GM21723 (cell line): ENCODE measurements around the gene CRYBG2.

Experiments used
- ATAC-seq: cut with Tn5 transposase; IDR thresholded peaks from one replicate; pipeline ENCODE4 v1.9.1; 2021; ENCODE audit warnings: mild to moderate bottlenecking, moderate library complexity; ENCODE audit not compliant: unreplicated experiment

Gene CRYBG2

DNA sequence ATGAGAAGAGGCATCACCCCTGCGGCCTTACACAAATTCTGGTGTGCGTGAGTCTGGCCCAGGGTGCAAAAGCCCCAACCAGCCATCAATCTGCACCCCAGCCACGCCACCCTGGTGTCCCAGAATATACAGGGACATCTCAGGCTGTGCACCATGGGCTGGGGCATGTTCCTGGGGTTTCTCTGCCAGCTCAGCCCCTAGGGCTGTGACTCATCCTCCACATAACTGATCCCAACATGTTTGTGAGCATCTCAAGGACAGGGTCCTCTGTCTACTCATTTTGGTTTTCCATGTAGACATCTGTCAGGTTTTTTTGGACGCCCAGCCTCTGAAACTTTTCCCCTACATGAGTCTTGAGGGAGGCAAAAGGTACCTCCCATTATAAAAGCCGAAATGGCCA, 18.1 kb upstream of the CRYBG2 start:
- no peak for ATAC-seq

DNA sequence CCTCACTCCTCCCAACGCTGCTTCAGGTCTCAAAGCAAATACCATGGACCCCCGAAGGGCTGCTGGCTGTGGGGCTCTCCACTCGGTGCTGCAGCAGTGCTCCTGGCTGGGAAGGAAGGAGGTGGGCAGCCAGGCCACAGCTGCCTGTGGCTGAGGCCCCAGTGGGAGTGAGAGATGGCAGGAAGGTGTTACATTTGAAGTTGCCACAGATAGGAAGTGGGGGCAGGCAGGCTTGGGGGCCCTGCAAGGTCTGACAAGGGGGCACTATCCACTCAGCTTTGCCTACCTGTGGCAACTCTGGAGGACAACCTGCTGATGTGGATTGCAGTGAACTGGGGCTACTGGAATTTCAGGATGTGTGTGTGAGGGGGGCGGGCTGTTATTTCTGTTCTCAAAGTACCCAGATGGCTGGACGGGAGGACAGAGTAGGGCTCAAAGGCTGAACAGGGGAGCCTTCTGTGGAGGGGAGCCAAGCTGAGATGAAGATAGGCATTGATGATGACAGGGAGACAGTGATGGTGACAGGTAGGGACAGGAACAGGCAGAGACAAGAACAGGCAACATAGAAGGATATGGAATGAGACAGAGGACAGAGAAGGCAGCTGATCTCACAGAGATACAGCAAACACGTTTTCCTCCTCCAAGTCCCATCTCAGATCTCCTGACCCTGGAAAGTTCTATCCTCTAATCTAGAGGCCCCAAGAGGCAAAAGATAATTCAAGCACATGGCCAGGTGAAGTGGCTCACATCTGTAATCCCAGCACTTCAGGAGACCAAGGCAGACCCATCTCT, 16.9 kb upstream of the CRYBG2 start:
- ATAC-seq = no peak

DNA sequence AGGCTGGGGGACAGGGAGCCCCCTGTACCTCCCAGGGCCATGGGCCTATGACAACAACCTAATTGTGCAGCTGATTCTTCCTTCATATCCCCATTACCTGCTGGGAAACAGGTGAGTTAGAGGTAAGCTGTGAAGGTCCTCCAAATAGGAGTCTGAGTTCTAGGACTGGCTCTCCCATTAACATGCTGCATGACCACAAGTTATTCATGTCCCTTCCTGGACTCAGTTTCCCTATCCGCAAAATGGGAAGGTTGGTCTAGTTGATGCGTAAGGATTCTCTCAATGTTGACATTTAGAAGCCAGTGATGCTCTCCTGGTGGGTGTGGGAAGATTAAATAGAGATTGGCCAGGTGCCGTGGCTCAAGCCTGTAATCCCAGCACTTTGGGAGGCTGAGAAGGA, 14.6 kb upstream of the CRYBG2 start:
- ATAC-seq = no peak

DNA sequence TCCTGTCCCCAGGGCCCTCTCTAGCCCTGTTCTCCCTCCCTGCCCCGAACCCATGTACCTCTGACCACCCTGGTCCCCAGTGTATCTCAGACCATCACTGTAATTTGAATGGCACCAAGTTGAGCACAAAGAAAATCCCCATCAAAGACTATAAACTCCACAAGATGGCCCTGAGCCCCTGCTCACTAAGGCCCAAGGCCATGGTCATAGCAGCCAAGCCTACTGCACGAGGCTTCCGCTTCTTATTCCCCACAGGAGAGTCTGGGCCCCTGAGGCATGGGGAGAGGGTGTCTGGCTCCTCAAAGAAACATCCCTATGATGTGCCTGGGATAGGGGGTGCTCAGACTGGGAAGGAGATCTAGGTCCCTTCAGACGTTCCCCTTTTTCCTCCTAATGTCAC, 14.1 kb upstream of the CRYBG2 start:
- no peak for ATAC-seq

DNA sequence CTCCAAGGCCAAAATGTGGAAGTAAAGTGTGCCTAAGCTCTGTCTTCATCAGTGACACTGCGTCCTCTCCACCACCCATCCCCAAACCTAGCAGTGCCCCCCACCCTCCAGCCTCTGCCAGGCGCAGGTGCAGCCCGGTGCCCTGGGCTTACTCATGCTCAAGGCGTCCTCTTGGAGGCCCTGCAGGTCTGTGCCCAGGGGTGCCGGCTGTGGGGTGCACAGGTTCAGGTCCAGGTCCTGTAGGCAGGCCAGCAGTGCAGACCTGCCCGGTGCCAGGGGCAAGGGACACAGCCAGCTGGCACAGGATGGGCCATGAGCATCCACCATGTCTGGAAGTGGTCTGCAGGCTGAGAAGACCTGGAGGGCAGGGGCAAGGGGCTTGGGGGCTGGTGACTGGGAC, 13.5 kb upstream of the CRYBG2 start:
- no peak for ATAC-seq

GRCh38 chr1:26364956-26365355, 11.0 kb upstream of the CRYBG2 start:
- ATAC-seq = no peak

GRCh38 chr1:26363549-26364448, 9.9 kb upstream of the CRYBG2 start:
- no peak for ATAC-seq

- ATAC-seq = no peak
Measured at GRCh38 chr1:26362331-26362730, 8.4 kb upstream of the CRYBG2 start.

DNA sequence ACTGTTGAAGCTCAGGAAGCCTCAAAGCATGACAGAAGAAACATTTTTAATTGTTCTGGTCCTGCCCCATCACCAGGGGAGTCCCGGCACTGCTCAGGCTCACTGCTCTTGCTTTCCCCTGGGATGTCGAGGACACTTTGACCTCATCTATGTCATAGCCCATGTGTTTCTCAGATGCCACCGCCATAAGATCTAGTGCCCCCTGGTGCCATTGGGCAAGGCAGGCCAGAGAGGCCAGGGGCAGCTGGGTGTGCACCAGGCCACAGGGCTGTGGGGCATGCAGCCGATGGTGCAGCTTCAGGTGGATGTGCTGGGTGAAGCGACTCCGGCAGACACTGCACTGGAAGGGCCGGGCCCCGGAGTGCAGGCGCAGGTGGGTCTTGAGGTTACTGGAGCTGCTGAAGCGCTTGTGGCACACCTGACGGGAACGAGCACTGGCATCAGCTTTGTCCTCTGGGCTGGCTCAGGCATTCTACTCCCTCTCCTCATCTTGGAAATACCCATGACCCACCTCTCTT, 7.7 kb upstream of the CRYBG2 start:
- ATAC-seq = no peak

- no peak for ATAC-seq
Measured at GRCh38 chr1:26360807-26361604, 7.1 kb upstream of the CRYBG2 start.

DNA sequence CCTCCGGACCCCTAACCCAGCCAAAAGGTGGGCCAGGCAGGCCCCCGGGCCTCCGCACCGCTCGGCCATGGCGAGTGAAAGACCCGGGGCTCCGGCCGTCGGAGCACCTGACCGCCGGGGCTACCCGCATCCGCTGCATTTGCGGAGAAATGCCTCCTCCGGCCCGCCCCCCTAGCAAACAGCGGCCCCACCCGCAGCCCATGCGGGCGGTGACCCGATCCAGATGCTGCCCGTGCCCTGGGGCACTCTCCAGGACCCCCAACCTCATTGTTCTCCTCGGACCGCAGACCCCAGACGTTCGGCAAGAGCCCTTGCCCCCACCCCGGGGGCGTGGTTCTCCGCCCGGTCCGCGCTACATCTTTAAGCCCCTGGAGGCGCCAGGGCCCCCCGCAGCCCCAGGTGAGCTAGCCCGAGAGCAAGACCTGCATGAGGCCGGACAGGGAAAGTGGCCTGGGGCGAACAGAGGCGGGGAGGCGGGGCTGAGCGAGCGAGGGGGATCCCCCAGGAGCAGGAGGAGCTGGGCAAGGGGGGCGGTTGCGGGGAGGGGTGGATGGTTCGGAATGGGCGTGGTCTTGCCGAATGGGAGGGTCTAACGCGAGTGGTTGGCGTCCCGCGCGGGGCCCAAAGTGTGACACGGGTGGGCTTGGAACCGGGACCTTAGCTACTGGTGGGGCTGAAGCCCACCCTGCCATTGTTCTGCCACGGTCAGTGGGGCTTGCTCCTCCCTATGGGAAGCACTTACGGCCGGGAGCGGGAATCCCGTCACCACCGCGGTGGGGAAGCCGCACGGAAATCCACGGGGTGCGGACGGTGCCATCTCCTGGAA, 6.3 kb upstream of the CRYBG2 start:
- no peak for ATAC-seq

- ATAC-seq = no peak
Measured at GRCh38 chr1:26358411-26359384, 4.8 kb upstream of the CRYBG2 start.

- ATAC-seq = no peak
Measured at GRCh38 chr1:26357121-26357602, 3.2 kb upstream of the CRYBG2 start.

DNA sequence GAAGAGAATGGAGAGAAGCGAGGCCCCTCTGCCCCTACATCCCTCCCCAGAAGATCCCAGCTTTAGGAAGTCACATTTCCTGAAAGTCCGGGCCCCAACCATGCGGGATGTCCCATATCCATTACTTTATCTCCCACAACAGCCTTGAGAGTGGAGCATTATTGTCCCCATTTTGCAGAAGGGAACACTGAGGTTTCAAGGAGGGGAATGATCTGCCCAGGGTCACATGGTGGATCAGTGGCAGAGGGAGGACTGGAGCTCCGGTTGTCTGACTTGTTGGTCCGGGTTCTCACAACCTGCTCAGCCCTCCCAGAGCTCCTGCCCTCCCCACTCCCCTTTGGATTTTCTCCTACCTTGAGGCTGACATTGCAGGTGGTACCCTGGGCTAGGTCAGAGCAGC, 2.2 kb upstream of the CRYBG2 start:
- ATAC-seq = no peak

DNA sequence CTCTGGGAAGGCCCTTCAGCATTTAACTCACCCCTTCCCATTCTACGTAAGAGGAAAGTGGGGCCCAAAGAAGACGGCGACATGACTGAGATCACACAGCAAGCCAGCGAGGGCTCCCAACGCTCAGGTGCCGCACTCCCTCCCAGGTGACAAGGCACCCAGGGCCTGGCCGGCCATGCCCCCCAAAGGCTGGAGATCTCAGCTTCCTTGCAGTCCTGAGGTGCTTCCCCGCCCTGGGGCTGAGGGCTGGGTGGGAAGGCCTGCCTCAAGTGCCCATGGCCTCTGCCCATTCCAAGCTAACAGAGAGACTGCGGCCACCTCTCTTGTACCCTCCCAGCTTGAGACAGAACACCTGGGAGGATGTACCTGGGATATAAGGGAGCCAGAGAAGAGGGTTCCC, 1.0 kb upstream of the CRYBG2 start:
- ATAC-seq = no peak

DNA sequence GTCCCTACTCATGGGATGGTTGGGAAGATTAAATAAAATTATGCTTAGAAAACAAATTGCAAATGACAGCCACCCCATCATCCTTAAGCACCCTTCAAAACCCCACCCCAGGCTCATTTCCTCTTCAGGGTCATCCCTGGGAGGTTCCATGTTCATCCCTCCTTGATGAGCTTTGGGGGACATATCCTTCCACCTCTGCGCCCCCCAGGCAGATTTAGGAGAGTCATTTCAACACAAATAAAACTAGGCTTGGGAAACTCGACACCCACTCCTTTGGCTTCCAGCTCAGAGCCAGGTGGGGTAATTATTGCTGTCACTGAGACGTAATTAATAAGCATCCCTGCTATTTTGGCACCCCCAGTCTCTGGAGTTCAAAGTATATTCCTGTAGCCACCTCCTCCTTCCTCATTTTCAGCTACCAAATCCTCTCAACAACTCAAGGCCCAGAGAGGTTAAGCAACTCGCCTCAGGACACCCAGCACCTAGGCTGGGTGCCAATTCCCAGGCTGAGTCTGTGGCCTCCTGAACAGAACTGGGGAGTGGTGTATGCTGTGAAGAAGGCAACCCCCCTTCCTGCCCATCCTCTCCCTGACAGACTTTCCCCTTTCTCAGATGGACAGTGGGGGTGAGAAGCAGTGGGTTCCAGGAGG, 595 bp downstream of the CRYBG2 start:
- ATAC-seq = no peak

DNA sequence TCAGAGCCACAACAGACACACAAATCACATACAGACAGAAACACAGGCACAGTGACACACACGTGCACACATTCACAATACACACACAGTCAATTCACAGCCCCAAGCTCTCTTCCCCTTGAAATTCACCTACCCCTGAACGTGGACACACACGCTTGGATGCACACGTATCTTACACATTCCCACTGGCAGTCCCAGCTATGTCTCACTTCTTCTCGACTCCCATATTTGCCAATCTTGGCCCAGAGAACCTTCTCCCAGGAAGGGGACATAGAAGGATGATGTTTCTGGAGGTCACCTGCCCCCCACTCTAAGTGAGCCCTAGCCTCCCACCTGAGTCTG, 1.6 kb downstream of the CRYBG2 start:
- ATAC-seq = no peak

- no peak for ATAC-seq
Measured at GRCh38 chr1:26351590-26352337, 2.2 kb downstream of the CRYBG2 start.
